Effector memory CD4-positive, alpha-beta T cell (primary cell): Measurements from ENCODE around the gene RPL10.

Experiments
- DNase-seq, 3 donors: peaks; one replicate each; pipeline ENCODE4 v3.0.0-alpha.2; 2020
- H3K27ac ChIP-seq: 2 replicates; pipeline ENCODE4 v1.7.0; 2013; ENCODE audit warnings: mild to moderate bottlenecking, low read length, moderate library complexity; ENCODE audit not compliant: insufficient read depth, poor library complexity, severe bottlenecking
- H3K27me3 ChIP-seq: replicated peaks from 2 replicates; pipeline ENCODE4 v1.7.0; 2013; ENCODE audit warnings: mild to moderate bottlenecking, low read length; ENCODE audit not compliant: insufficient read depth, control insufficient read depth, poor library complexity, severe bottlenecking
- H3K36me3 ChIP-seq: 2 replicates; pipeline ENCODE4 v1.7.0; 2013; ENCODE audit warnings: mild to moderate bottlenecking, low read length, moderate library complexity; ENCODE audit not compliant: control insufficient read depth, insufficient read depth
- H3K4me1 ChIP-seq: 2 replicates; pipeline ENCODE4 v1.7.0; 2013; ENCODE audit warnings: low read length, mild to moderate bottlenecking; ENCODE audit not compliant: control insufficient read depth, insufficient read depth, poor library complexity, severe bottlenecking
- H3K4me3 ChIP-seq: 2 replicates; pipeline ENCODE4 v1.7.0; 2013; ENCODE audit warnings: low read length, low read depth, mild to moderate bottlenecking; ENCODE audit not compliant: insufficient read depth, poor library complexity, severe bottlenecking
- H3K9me3 ChIP-seq: 2 replicates; pipeline ENCODE4 v1.7.0; 2013; ENCODE audit warnings: mild to moderate bottlenecking, low read length, moderate library complexity; ENCODE audit not compliant: control insufficient read depth

RPL10 gene

GRCh38 chrX:154360155-154360713, 37.9 kb upstream of the RPL10 start:
- Histone ChIP-seq H3K27me3 (no peaks in the 10 kb centered on the region), H3K4me1 (peaks cover 35% of the 10 kb centered on the region), H3K9me3 (no peaks in the 10 kb centered on the region), H3K27ac (no peak overlapping the region), H3K4me3 (no peak overlapping the region), H3K36me3 (peaks cover 92% of the 10 kb centered on the region)
- no peak for DNase-seq

DNA sequence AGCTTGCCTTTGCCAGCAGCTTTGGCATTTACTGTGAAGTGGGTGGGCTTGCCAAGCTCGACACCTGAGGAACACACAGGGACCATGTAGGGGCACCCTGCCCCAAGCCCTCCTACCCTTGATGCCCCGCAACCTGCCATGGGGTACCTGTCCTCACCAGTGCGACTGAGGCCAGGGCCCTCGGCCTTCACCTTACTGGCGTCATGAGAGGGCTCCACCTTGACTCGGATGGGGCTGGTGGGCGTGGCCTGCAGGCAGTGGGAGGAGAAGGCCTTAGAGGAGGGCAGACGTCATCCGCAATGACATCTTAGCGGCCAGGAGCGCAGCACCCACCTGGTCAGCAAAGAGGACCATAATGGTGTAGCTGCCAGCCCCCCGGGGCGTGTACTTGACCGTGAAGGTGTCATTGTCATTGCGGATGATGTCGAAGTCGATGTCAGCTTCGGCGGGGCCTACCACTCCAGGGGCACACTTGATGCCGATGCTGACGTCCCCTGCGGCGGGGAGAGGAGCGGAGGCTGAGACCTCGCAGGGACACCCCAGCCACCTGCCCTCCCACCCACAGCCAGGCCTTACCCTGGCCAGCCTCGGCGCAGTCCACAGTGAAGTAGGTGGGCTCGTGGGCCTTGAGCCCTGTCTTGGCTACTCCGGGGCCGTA, 36.0 kb upstream of the RPL10 start:
- H3K27me3 ChIP-seq, result no peaks in the 10 kb centered on the region
- H3K9me3 ChIP-seq, result no peaks in the 10 kb centered on the region
- peaks cover 94% of the 10 kb centered on the region for H3K36me3 ChIP-seq
- H3K4me1 ChIP-seq, result peaks cover 33% of the 10 kb centered on the region
- no peak overlapping the region for H3K4me3 ChIP-seq
- no peak overlapping the region for H3K27ac ChIP-seq
- DNase-seq, result no peak

- no peak for DNase-seq
- Histone ChIP-seq H3K9me3 (no peaks in the 10 kb centered on the region), H3K4me1 (peaks cover 31% of the 10 kb centered on the region), H3K27ac (no peak overlapping the region), H3K36me3 (peaks cover 89% of the 10 kb centered on the region), H3K4me3 (no peak overlapping the region), H3K27me3 (no peaks in the 10 kb centered on the region)
These were observed 34.3 kb upstream of the RPL10 start for GRCh38 chrX:154363706-154364439.

DNA sequence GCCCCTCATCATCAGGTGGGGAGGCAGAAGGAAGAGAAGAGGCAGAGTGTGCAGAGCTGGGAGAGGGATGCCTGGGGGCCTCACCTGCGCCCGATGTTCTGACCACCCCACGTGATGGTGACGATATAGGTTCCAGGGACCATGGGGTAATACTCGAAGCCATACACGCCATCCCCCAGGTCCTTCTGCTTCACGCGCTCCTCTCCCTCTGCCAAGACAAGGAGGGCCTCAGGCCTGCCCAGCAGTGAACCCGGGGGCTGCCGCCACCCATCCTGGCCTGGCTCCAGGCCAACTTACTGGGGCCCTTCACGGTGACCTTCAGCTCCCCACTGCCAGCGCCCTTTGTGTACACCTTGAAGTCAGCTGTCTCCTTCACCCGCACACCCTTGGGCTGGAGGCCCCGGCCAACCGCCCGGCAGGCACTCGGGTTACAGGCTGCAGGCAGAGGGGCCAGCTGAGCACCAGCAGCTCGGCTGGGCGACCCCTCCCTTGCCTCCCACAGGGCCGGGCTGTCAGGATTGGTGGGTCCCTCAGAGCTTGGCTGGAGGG, 33.1 kb upstream of the RPL10 start:
- Histone ChIP-seq H3K4me1 (peaks cover 27% of the 10 kb centered on the region), H3K27ac (no peak overlapping the region), H3K9me3 (no peaks in the 10 kb centered on the region), H3K27me3 (no peaks in the 10 kb centered on the region), H3K4me3 (no peak overlapping the region), H3K36me3 (peaks cover 76% of the 10 kb centered on the region)
- no peak for DNase-seq

- DNase-seq, result no peak
- H3K9me3 ChIP-seq, result no peaks in the 10 kb centered on the region
- H3K4me1 ChIP-seq, result peaks cover 26% of the 10 kb centered on the region
- no peak overlapping the region for H3K4me3 ChIP-seq
- no peak overlapping the region for H3K27ac ChIP-seq
- H3K36me3 ChIP-seq, result peaks cover 70% of the 10 kb centered on the region
- no peaks in the 10 kb centered on the region for H3K27me3 ChIP-seq
These were observed 32.0 kb upstream of the RPL10 start for GRCh38 chrX:154365997-154366665.

DNA sequence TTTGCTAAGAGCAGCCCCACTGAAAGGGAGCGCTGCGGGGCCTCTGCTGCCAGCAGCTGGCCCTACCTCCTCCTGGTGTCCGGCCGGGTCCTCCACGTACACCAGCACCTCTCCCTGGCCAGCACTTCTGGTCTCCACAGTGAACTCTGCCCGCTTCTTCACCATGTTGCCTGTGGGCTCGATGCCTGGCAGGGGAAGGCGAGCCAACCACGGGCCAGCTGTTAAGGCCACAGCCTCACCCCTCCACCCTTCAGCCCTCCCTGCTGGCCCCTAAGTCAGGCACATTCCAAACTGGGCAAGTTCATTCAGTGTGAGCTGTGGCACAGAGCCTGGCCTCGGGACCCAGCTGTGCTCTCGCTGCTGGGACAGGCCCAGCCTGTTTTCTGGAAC, 31.5 kb upstream of the RPL10 start:
- H3K36me3 ChIP-seq, result peaks cover 64% of the 10 kb centered on the region
- peaks cover 21% of the 10 kb centered on the region for H3K4me1 ChIP-seq
- no peak overlapping the region for H3K4me3 ChIP-seq
- no peaks in the 10 kb centered on the region for H3K27me3 ChIP-seq
- no peak for DNase-seq
- H3K9me3 ChIP-seq, result no peaks in the 10 kb centered on the region
- H3K27ac ChIP-seq, result peak overlapping the region; percentile 31

DNA sequence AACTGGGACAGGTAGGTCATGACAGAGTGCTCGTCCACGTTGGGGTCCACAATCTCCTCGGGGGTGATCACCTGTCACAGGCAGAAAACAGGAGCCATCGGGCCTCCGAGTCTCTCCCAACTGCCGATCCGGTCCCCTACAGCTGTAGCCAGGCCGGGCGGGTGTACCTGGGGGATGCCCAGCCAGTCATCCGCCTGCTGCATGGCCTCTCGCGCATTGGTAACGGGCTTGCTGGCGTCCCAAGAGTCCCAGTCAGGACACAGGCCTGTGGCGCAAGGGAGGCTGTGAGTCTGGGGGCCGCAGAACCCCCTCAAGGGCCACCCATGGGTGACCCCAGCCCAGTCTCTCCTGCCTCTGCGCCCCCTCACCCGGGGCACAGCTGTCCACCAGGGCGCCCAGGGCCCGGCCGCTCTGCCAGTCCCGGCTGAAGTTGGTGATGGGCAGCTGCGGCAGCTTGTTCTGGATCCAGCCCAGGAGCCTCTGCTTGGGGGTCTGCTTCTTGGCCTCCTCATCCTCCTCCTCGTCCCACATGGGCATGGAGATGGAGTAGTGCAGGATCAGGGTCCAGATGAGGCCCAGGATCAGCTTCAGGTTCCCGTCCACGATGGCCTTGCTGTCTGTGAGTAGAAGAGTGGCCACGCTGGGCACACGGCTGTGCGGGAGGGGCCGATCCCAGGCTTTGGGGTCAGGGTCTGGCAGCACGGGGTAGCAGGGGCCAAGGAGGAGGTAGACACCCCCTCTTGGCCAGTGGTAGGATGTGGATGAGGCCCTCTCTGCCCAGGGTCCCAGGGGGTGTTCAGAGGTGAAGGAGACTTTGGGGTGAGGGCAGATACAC, 30.5 kb upstream of the RPL10 start:
- DNase-seq, result no peak
- Histone ChIP-seq H3K27ac (peak overlapping the region; percentile 97), H3K36me3 (peaks cover 54% of the 10 kb centered on the region), H3K4me3 (peak overlapping the region; percentile 32), H3K9me3 (no peaks in the 10 kb centered on the region), H3K4me1 (peaks cover 25% of the 10 kb centered on the region), H3K27me3 (no peaks in the 10 kb centered on the region)

DNA sequence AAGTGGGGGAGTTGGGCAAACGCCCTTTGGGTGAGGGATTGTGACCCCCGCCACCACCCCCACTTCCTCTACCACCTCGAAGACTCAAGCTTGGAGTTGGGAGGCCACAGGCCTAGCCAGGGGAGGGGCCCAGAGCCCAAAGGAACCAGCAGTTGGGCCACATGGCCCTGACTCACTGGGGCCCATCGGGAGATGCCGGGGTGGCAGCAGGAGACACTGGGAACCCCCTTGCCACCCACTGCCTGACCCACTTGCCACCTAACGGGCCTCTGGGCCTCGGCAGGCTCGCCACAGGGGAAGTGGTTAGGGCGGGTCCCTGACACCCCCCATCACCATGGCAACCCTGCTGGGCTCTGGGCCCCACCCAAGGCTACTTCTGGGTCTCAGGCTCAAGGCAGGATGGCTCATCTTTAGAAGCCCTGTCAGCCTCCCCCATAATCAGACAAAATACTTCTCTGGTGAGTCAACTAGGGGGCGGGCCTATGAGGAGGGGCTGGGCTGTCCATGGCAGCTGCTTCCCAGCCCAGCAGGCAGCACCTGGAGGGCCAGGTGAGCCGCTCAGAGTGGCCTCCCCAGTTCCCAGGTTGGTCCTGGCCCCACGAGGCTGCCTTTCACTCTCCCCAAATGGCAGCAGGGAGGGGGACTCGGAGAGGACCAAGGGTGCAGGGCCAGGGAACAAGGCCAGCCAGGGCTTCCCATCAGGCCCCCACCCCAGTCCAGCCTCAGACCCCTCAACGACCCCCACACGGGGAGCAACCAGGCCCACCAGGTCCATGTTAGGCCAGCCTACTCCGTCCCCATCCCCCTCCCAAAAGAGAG, 29.3 kb upstream of the RPL10 start:
- peak; percentile 89 to 95 (median 94) for DNase-seq
- H3K9me3 ChIP-seq, result no peaks in the 10 kb centered on the region
- peaks cover 36% of the 10 kb centered on the region for H3K4me1 ChIP-seq
- peak overlapping the region; percentile 97 for H3K27ac ChIP-seq
- peak overlapping the region; percentile 77 for H3K4me3 ChIP-seq
- peaks cover 44% of the 10 kb centered on the region for H3K36me3 ChIP-seq
- no peaks in the 10 kb centered on the region for H3K27me3 ChIP-seq
